Measurements from ENCODE around the gene CAPN14. TPM values are rescaled to one million over a fixed set of nuclear protein-coding genes. Genes with fewer than 3 reads are reported as not detected.

The CAPN14 gene
- polyA plus RNA-seq, 2 donors: 72.7 to 141 TPM

DNA sequence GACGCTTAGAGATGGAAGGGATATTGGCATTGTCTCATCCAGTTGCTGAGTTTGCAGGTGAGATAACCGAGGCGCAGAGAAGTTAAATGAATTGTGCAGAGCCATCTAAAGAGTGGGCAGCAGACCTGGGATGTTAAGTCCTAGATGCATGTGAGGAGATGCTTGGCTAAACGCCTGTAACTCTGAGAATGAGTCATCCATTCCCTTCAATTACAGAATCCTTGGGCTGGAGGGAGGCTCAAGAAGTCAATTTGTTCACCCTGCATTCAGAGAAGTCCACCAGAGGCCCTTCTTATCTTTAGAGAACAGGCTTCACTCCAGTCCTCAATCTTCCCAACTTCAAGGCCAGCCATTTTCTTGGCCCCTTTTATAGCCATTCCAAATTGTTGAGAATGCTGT is 18.2 kb upstream of the CAPN14 start:
- H3K4me1 ChIP-seq (ENCODE audit: control insufficient read depth in 2 of 2, insufficient read depth in 2 of 2, low read length in 1 of 2): peaks cover 10 to 17% of the 10 kb centered on the region in 2 donors
- H3K4me3 ChIP-seq (ENCODE audit: low read depth in 1 of 2, low read length in 2 of 2): peak overlapping the region in 1 of 2 donors; percentile 66
- no peaks in the 10 kb centered on the region for H3K36me3 ChIP-seq (ENCODE audit: control insufficient read depth in 2 of 2, insufficient read depth in 2 of 2, low read length in 1 of 2)
- H3K9me3 ChIP-seq (ENCODE audit: control insufficient read depth in 2 of 2, insufficient read depth in 1 of 2, low read depth in 1 of 2, low read length in 1 of 2): no peaks in the 10 kb centered on the region
- WGBS, 2 donors: 49 to 65% methylated on average over 4 of the region's 4 CpGs
- no peaks in the 10 kb centered on the region for H3K27me3 ChIP-seq (ENCODE audit: control insufficient read depth in 1 of 2, insufficient read depth in 2 of 2, low read length in 2 of 2)
- H3K27ac ChIP-seq (ENCODE audit: low read depth in 2 of 2, low read length in 1 of 2): peak overlapping the region; percentile 41 to 59

GRCh38 chr2:31234683-31235503 is 17.6 kb upstream of the CAPN14 start:
- no peaks in the 10 kb centered on the region for H3K9me3 ChIP-seq (ENCODE audit: control insufficient read depth in 2 of 2, insufficient read depth in 1 of 2, low read depth in 1 of 2, low read length in 1 of 2)
- peak overlapping the region; percentile 66 to 72 for H3K4me3 ChIP-seq (ENCODE audit: low read depth in 1 of 2, low read length in 2 of 2)
- H3K36me3 ChIP-seq (ENCODE audit: control insufficient read depth in 2 of 2, insufficient read depth in 2 of 2, low read length in 1 of 2): no peaks in the 10 kb centered on the region
- H3K4me1 ChIP-seq (ENCODE audit: control insufficient read depth in 2 of 2, insufficient read depth in 2 of 2, low read length in 1 of 2): peaks cover 7 to 14% of the 10 kb centered on the region in 2 donors
- H3K27ac ChIP-seq (ENCODE audit: low read depth in 2 of 2, low read length in 1 of 2): peak overlapping the region; percentile 81 to 89
- 58 to 61% methylated on average over 17 of the region's 17 CpGs for WGBS, 2 donors
- no peaks in the 10 kb centered on the region for H3K27me3 ChIP-seq (ENCODE audit: control insufficient read depth in 1 of 2, insufficient read depth in 2 of 2, low read length in 2 of 2)

GRCh38 chr2:31233741-31234682 is 16.7 kb upstream of the CAPN14 start, which contains the start of gene EHD3:
TSS of gene EHD3 (plus strand) at chr2:31234152. CDS start at chr2:31234622, 470 bp downstream.
- no peaks in the 10 kb centered on the region for H3K36me3 ChIP-seq (ENCODE audit: control insufficient read depth in 2 of 2, insufficient read depth in 2 of 2, low read length in 1 of 2)
- no peaks in the 10 kb centered on the region for H3K9me3 ChIP-seq (ENCODE audit: control insufficient read depth in 2 of 2, insufficient read depth in 1 of 2, low read depth in 1 of 2, low read length in 1 of 2)
- H3K27me3 ChIP-seq (ENCODE audit: control insufficient read depth in 1 of 2, insufficient read depth in 2 of 2, low read length in 2 of 2): no peaks in the 10 kb centered on the region
- WGBS, 2 donors: 2 to 3% methylated on average over 74 of the region's 74 CpGs
- H3K27ac ChIP-seq (ENCODE audit: low read depth in 2 of 2, low read length in 1 of 2): peak within 1 kb of the TSS; percentile 81 to 89
- peaks cover 7% of the 10 kb centered on the region in 2 donors for H3K4me1 ChIP-seq (ENCODE audit: control insufficient read depth in 2 of 2, insufficient read depth in 2 of 2, low read length in 1 of 2)
- peak within 1 kb of the TSS; percentile 66 to 72 for H3K4me3 ChIP-seq (ENCODE audit: low read depth in 1 of 2, low read length in 2 of 2)

GRCh38 chr2:31233231-31233630 is 15.9 kb upstream of the CAPN14 start:
- Histone ChIP-seq H3K9me3 (ENCODE audit: control insufficient read depth in 2 of 2, insufficient read depth in 1 of 2, low read depth in 1 of 2, low read length in 1 of 2) (no peaks in the 10 kb centered on the region), H3K4me1 (ENCODE audit: control insufficient read depth in 2 of 2, insufficient read depth in 2 of 2, low read length in 1 of 2) (peaks cover 5 to 7% of the 10 kb centered on the region in 2 donors), H3K4me3 (ENCODE audit: low read depth in 1 of 2, low read length in 2 of 2) (peak overlapping the region in 1 of 2 donors; percentile 66), H3K27me3 (ENCODE audit: control insufficient read depth in 1 of 2, insufficient read depth in 2 of 2, low read length in 2 of 2) (no peaks in the 10 kb centered on the region), H3K27ac (ENCODE audit: low read depth in 2 of 2, low read length in 1 of 2) (peak overlapping the region; percentile 35 to 57), H3K36me3 (ENCODE audit: control insufficient read depth in 2 of 2, insufficient read depth in 2 of 2, low read length in 1 of 2) (no peaks in the 10 kb centered on the region)
- WGBS, 2 donors: 36 to 54% methylated on average over 1 of the region's 1 CpG

DNA sequence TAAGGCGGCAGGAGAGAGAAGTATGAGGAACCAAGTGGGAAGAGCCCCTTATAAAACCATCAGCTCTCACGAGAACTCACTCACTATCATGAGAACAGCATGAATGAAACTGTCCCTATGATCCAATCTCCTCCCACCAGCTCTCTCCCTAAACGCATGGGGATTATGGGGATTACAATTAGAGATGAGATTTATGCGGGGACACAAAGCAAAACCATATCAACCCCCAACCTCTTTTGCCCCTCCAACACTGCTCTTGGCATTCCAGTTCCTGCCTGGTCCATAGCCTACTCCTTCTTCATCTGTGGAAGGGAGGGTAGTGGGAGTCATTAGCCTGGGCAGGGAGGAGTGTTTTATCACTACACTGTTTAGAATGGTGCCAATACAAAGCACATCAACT is 15.3 kb upstream of the CAPN14 start:
- Histone ChIP-seq H3K27ac (ENCODE audit: low read depth in 2 of 2, low read length in 1 of 2) (peak overlapping the region; percentile 35 to 66), H3K27me3 (ENCODE audit: control insufficient read depth in 1 of 2, insufficient read depth in 2 of 2, low read length in 2 of 2) (no peaks in the 10 kb centered on the region), H3K4me1 (ENCODE audit: control insufficient read depth in 2 of 2, insufficient read depth in 2 of 2, low read length in 1 of 2) (peaks cover 5 to 13% of the 10 kb centered on the region in 2 donors), H3K36me3 (ENCODE audit: control insufficient read depth in 2 of 2, insufficient read depth in 2 of 2, low read length in 1 of 2) (no peaks in the 10 kb centered on the region), H3K4me3 (ENCODE audit: low read depth in 1 of 2, low read length in 2 of 2) (no peak overlapping the region), H3K9me3 (ENCODE audit: control insufficient read depth in 2 of 2, insufficient read depth in 1 of 2, low read depth in 1 of 2, low read length in 1 of 2) (no peaks in the 10 kb centered on the region)
- 65% methylated on average over 4 of the region's 4 CpGs for WGBS, 2 donors

GRCh38 chr2:31231571-31232302 is 14.4 kb upstream of the CAPN14 start:
- H3K4me3 ChIP-seq (ENCODE audit: low read depth in 1 of 2, low read length in 2 of 2): no peak overlapping the region
- no peaks in the 10 kb centered on the region for H3K9me3 ChIP-seq (ENCODE audit: control insufficient read depth in 2 of 2, insufficient read depth in 1 of 2, low read depth in 1 of 2, low read length in 1 of 2)
- H3K4me1 ChIP-seq (ENCODE audit: control insufficient read depth in 2 of 2, insufficient read depth in 2 of 2, low read length in 1 of 2): peaks cover 5 to 13% of the 10 kb centered on the region in 2 donors
- H3K27me3 ChIP-seq (ENCODE audit: control insufficient read depth in 1 of 2, insufficient read depth in 2 of 2, low read length in 2 of 2): no peaks in the 10 kb centered on the region
- H3K27ac ChIP-seq (ENCODE audit: low read depth in 2 of 2, low read length in 1 of 2): no peak overlapping the region
- WGBS, 2 donors: 78 to 92% methylated on average over 15 of the region's 15 CpGs
- no peaks in the 10 kb centered on the region for H3K36me3 ChIP-seq (ENCODE audit: control insufficient read depth in 2 of 2, insufficient read depth in 2 of 2, low read length in 1 of 2)

DNA sequence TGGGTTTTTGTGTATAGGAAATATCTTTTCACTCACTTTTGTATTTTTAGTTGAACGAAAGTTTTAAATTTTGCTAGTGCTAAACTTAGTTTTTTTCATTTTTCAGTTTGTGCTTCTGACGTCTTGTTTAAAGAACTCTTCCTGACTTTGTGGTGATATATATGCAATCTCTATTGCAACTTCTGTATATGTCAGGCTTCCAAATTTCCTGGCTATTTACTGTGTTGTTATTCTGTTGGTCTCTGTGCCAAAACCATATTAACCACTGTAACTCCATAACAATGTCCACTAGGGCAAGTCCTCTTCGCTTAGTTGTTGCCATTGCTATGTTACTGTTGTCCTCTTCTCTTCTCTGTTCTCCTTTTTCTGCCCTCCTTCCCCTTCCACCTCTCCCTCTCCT is 13.4 kb upstream of the CAPN14 start:
- Histone ChIP-seq H3K4me1 (ENCODE audit: control insufficient read depth in 2 of 2, insufficient read depth in 2 of 2, low read length in 1 of 2) (peaks cover 4 to 13% of the 10 kb centered on the region in 2 donors), H3K27ac (ENCODE audit: low read depth in 2 of 2, low read length in 1 of 2) (no peak overlapping the region), H3K36me3 (ENCODE audit: control insufficient read depth in 2 of 2, insufficient read depth in 2 of 2, low read length in 1 of 2) (no peaks in the 10 kb centered on the region), H3K27me3 (ENCODE audit: control insufficient read depth in 1 of 2, insufficient read depth in 2 of 2, low read length in 2 of 2) (no peaks in the 10 kb centered on the region), H3K9me3 (ENCODE audit: control insufficient read depth in 2 of 2, insufficient read depth in 1 of 2, low read depth in 1 of 2, low read length in 1 of 2) (no peaks in the 10 kb centered on the region), H3K4me3 (ENCODE audit: low read depth in 1 of 2, low read length in 2 of 2) (no peak overlapping the region)
- 63% methylated on average over 3 of the region's 3 CpGs for WGBS, 2 donors

- 71 to 90% methylated on average over 3 of the region's 3 CpGs for WGBS, 2 donors
- Histone ChIP-seq H3K9me3 (ENCODE audit: control insufficient read depth in 2 of 2, insufficient read depth in 1 of 2, low read depth in 1 of 2, low read length in 1 of 2) (no peaks in the 10 kb centered on the region), H3K36me3 (ENCODE audit: control insufficient read depth in 2 of 2, insufficient read depth in 2 of 2, low read length in 1 of 2) (no peaks in the 10 kb centered on the region), H3K27me3 (ENCODE audit: control insufficient read depth in 1 of 2, insufficient read depth in 2 of 2, low read length in 2 of 2) (no peaks in the 10 kb centered on the region), H3K4me3 (ENCODE audit: low read depth in 1 of 2, low read length in 2 of 2) (no peak overlapping the region), H3K4me1 (ENCODE audit: control insufficient read depth in 2 of 2, insufficient read depth in 2 of 2, low read length in 1 of 2) (peaks cover 0 to 9% of the 10 kb centered on the region in 2 donors), H3K27ac (ENCODE audit: low read depth in 2 of 2, low read length in 1 of 2) (no peak overlapping the region)
Observed at GRCh38 chr2:31228717-31229116, 11.4 kb upstream of the CAPN14 start.

- Histone ChIP-seq H3K27me3 (ENCODE audit: control insufficient read depth in 1 of 2, insufficient read depth in 2 of 2, low read length in 2 of 2) (no peaks in the 10 kb centered on the region), H3K4me1 (ENCODE audit: control insufficient read depth in 2 of 2, insufficient read depth in 2 of 2, low read length in 1 of 2) (peaks cover 0 to 8% of the 10 kb centered on the region in 2 donors), H3K9me3 (ENCODE audit: control insufficient read depth in 2 of 2, insufficient read depth in 1 of 2, low read depth in 1 of 2, low read length in 1 of 2) (no peaks in the 10 kb centered on the region), H3K4me3 (ENCODE audit: low read depth in 1 of 2, low read length in 2 of 2) (no peak overlapping the region), H3K27ac (ENCODE audit: low read depth in 2 of 2, low read length in 1 of 2) (peak overlapping the region; percentile 48 to 90), H3K36me3 (ENCODE audit: control insufficient read depth in 2 of 2, insufficient read depth in 2 of 2, low read length in 1 of 2) (no peaks in the 10 kb centered on the region)
- 45 to 55% methylated on average over 10 of the region's 10 CpGs for WGBS, 2 donors
Observed at GRCh38 chr2:31227711-31228125, 10.4 kb upstream of the CAPN14 start.

Measured in esophagus (tissue), 2 donors.